Erythroblast (primary cell): ENCODE measurements around the gene MOB4.
"Not testable (repeated sequence)": the region's sequence is repeated elsewhere in the genome, so short reads cannot be mapped to it uniquely, and the experiment has no call there.

Experiments
- DNase-seq, 2 experiments: peaks; one replicate each; lab custom pipeline; 2025; lab: John Stamatoyannopoulos, UW
- GATA1 ChIP-seq: IDR thresholded peaks from 2 replicates; pipeline ENCODE4 v1.6.1; 2011; ENCODE audit warnings: low read depth, mild to moderate bottlenecking, control low read depth, low read length, moderate library complexity
- POLR2A ChIP-seq: IDR thresholded peaks from 2 replicates; pipeline ENCODE4 v1.6.1; 2011; ENCODE audit warnings: mild to moderate bottlenecking, low read length

Gene MOB4

GRCh38 chr2:197548582-197548981, 32.7 kb downstream of the MOB4 start:
- TF ChIP-seq GATA1 = no peak
- TF ChIP-seq POLR2A = no peak
- no peak for DNase-seq

- DNase-seq = not testable (repeated sequence)
These were observed 35.4 kb downstream of the MOB4 start for GRCh38 chr2:197551260-197551659.

- TF ChIP-seq GATA1 (no peak), POLR2A (no peak)
- DNase-seq = no peak
These were observed 39.6 kb downstream of the MOB4 start for GRCh38 chr2:197555467-197555866.

DNA sequence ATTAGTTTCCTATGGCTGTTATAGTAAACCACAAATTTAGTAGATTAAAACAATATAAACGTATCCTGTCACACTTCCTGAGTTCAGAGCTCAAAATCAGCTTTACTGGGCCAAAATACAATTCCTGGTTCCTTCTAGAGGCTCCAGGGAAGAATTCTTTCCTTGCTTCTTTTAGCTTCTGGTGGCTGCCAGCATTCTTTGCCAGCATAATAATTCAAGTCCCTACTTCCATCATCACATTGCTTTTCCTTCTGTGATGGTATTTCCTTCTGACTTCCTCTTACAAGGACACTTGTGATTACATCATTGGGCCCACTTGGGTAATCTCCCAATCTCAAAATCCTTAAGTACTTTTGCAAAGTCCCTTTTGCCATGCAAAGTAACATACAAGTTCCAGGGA, 40.6 kb downstream of the MOB4 start:
- TF ChIP-seq POLR2A (no peak), GATA1 (no peak)
- no peak for DNase-seq

DNA sequence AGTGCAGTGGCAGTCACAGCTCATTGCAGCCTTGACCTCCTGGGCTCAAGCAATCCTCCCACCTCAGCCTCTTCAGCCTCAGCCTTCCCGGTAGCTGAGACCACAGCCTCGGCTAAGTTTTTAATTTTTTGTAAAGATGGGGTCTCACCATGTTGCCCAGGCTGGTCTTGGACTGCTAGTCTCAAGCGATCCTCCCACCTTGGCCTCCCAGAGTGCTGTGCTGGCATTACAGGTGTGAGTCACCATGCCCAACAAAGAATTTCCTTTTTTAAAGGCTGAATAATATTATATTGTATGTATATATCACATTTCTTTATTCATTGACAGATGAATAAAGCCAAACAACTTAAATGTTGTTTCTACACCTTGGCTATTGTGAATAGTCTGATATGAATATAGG, 42.5 kb downstream of the MOB4 start:
- no peak for TF ChIP-seq POLR2A
- no peak for DNase-seq

DNA sequence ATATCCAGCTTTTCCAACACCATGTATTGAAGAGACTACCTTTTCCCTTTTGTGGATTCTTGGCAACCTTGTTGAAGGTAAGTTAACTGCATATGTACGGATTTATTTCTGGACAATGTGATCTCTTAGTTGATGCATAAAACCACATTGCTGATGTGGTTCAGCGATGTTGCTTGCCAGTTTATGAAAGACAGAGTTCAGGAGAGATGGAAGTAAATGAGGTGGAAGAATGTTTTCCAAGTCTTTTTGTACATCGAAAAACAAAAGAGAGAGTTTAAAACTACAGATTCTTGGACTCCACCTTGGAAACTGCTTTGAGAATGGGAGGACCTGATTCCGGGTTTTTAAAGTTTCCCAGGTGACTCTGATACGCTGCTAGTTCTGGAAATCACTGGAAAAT, 43.8 kb downstream of the MOB4 start:
- DNase-seq = no peak
- TF ChIP-seq POLR2A (no peak), GATA1 (no peak)

DNA sequence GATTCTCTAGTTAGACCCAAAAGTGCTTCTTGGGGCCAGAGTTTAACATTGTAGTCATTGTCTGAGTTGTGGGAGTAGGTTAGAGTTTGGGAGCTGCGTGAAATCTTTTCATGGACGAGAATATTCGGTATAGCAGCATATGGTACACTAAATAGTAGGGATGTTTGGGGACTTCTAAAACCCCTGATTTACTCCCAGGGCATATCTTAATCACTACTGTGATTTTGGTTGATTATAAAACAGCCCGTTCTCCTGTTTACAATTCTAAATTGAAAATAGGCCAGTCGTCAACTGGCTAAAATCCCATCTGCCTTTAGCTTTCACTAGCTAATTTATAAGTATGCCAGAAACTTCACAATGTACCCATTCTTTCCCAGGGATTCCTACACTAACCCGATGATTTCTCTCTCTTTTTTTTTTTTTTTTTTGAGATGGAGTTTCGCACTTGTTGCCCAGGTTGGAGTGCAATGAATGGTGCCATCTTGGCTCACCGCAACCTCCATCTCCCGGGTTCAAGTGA, 44.3 kb downstream of the MOB4 start:
- no peak for TF ChIP-seq POLR2A
- TF ChIP-seq GATA1 = no peak

GRCh38 chr2:197571627-197572271, 55.9 kb downstream of the MOB4 start:
- TF ChIP-seq GATA1 (no peak), POLR2A (no peak)
- DNase-seq = no peak

More for the DNA sequence above, 44.3 kb downstream of the MOB4 start:
- no peak for DNase-seq

DNA sequence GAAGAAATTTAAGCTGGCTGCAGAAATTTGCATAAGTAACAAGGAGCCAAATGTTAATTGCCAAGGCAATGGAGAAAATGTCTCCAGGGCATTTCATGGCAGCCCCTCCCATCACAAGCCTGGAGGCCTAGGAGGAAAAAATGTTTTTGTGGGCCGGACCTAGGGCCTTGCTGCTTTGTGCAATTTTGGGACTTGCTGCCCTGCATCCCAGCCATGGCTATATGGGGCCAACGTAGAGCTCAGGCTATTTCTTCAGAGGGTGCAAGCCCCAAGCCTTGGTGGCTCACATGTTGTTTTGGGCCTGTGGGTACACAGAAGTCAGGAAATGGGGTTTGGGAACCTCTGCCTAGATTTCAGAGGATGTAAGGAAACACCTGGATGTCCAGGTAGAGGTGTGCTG, 57.7 kb downstream of the MOB4 start:
- TF ChIP-seq POLR2A (no peak), GATA1 (no peak)

DNA sequence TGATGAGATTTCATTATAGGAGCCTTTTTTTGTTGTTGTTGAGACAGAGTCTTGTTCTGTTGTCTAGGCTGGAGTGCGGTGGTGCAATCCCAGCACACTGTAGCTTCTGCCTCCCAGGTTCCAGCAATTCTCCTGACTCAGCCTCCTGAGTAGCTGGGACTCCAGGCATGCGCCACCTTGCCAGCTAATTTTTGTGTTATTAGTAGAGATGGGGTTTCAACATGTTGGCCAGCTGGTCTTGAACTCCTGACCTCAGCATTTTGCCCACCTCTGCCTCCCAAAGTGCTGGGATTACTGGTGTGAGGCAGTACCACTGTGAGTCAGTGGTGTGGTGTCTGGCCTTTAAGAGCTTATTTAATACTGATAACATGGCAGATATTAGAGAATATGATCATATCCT, 60.1 kb downstream of the MOB4 start:
- TF ChIP-seq POLR2A = no peak
- no peak for TF ChIP-seq GATA1
- DNase-seq = no peak

More for the DNA sequence above, 57.7 kb downstream of the MOB4 start:
- no peak for DNase-seq

- TF ChIP-seq GATA1 (no peak), POLR2A (no peak)
- no peak for DNase-seq
These were observed 60.8 kb downstream of the MOB4 start for GRCh38 chr2:197576631-197577030.

- TF ChIP-seq GATA1 = no peak
- no peak for TF ChIP-seq POLR2A
- DNase-seq = no peak
These were observed 61.6 kb downstream of the MOB4 start for GRCh38 chr2:197577446-197577845.

DNA sequence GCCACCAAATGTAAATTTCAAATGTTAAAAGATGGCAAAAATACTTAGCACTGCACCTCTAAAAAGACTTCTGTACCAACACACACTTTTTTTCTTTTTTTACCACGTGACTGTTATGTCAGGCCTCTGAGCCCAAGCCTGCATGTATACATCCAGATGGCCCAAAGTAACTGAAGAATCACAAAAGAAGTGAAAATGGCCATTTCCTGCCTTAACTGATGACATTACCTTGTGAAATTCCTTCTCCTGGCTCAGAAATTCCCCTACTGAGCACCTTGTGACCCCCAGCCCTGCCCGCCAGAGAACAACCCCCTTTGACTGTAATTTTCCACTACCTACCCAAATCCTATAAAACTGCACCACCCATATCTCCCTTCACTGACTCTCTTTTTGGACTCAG, 62.4 kb downstream of the MOB4 start:
- not testable (repeated sequence) for DNase-seq

- DNase-seq = not testable (repeated sequence)
These were observed 64.3 kb downstream of the MOB4 start for GRCh38 chr2:197580166-197580565.

GRCh38 chr2:197587255-197587654, 71.4 kb downstream of the MOB4 start:
- DNase-seq = not testable (repeated sequence)
